Measurements from ENCODE around the gene ANO10.

ANO10 gene

DNA sequence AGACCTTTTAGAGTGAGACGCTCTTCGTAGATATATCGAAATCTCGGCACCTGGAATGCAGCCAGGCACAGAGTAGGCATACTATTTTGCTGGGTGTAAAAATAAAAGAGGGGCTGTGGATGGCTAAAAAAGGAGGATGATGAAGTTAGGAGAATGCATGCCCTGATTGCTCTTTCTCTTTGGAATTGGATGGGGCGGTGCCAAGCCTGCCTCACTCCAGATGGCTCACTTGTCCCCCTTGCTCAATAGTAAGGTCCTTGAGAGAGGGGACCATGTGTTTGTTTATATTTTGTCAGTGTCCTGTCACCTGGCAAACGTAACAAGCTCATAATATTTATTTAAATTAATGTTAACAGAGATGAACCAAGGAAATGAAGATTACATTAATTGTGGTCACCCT, 302.4 kb downstream of the ANO10 start:
- TF ChIP-seq, protein P1, sequence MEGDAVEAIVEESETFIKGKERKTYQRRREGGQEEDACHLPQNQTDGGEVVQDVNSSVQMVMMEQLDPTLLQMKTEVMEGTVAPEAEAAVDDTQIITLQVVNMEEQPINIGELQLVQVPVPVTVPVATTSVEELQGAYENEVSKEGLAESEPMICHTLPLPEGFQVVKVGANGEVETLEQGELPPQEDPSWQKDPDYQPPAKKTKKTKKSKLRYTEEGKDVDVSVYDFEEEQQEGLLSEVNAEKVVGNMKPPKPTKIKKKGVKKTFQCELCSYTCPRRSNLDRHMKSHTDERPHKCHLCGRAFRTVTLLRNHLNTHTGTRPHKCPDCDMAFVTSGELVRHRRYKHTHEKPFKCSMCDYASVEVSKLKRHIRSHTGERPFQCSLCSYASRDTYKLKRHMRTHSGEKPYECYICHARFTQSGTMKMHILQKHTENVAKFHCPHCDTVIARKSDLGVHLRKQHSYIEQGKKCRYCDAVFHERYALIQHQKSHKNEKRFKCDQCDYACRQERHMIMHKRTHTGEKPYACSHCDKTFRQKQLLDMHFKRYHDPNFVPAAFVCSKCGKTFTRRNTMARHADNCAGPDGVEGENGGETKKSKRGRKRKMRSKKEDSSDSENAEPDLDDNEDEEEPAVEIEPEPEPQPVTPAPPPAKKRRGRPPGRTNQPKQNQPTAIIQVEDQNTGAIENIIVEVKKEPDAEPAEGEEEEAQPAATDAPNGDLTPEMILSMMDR (IDR thresholded peaks at IDR 0.05; ENCODE audit: low read depth, low read length), result no peak
- H3K4me3 ChIP-seq (ENCODE audit: low read depth, low read length), result no peak overlapping the region

DNA sequence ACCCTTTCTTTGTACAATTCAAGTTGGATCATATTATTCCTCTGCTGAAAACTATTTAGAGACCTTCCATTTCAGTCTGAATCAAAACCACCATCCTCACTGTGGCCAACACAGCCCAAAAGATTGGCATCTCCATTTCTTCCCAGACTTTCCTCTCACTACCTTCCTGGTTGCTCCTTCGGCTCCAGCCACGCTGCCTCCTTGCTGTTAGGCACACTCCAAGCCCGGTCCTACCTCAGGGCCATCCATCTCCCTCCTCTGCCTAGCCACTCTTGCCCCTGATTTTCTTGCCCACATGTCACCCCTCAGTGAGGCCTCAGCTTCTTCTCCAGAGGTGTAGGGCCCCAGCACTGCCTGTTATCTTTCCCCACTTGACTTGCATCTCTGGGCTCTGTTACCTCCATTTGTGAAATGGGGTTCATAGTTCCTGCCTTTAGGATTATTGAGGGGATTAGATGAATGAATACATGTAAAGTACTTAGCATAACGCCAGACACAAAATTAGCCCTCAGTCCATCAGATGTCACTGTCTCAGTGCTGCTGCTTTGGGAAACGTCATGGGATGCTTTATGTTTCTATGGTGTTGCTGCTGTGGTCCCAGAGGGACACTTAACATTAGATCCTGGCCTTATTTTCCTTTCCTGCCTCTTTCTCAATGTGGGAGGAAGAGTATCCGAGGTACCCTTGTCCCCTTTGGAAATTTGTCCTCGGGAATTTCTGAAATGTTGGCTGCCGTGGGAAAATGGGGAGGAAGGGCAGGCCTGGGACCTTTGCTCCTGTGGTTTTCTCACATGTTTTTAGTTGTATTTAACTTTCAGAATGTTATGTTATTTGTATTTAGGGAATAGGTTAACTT, 304.1 kb downstream of the ANO10 start:
- no peak overlapping the region for H3K4me3 ChIP-seq (ENCODE audit: low read depth, low read length)
- TF ChIP-seq, protein P1 (IDR thresholded peaks at IDR 0.05; ENCODE audit: low read depth, low read length), result no peak

DNA sequence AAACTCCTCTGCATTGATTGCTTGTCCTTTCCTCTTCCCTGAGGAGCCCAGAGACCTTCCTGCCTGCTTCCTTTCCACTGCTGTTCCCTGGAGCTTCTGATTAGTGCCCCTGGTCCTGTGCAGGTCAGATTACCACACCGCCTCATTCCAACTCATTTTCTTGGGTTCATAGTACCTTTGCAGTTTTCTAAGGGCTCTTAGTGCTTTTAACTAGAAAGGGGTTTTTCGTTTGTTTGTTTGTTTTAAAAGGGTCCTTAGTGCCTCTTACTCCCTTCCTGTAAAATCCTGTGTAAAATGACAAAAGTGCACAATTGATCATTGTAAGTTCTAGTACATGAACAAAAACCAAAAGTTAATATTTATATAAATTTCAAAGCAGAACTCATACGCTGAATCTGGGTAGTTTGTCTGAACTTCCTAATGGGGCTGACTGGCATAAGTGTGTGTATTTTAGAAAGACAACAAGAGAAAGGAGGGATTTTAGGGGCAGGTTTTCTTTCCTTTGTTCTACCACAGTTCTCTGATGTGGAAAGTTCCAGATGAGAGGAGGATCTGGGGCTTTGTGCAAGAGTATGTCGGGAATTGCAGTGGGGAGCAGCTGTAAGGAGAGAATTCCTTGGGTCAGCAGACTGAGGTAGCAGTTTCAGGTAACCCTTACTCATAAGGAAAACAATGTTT, 304.9 kb downstream of the ANO10 start:
- H3K4me3 ChIP-seq (ENCODE audit: low read depth, low read length), result no peak overlapping the region
- TF ChIP-seq, protein P1 (IDR thresholded peaks at IDR 0.05; ENCODE audit: low read depth, low read length), result no peak
